HepG2 (cell line): Measurements from ENCODE around the gene BUD23. TPM values are rescaled to one million over a fixed set of nuclear protein-coding genes. Genes with fewer than 3 reads are reported as not detected.

Source experiments
- CTCF ChIP-seq: sonication (generic); formaldehyde crosslinking; IDR thresholded peaks from 2 replicates; pipeline ENCODE4 v1.5.0; 2020; ENCODE audit warnings: mild to moderate bottlenecking, missing genetic modification reagents, moderate library complexity
- FOXA3 ChIP-seq: IDR thresholded peaks from 2 replicates; pipeline ENCODE4 v1.6.1; 2016; ENCODE audit warnings: missing genetic modification reagents, missing compliant biosample characterization
- HNF1A ChIP-seq, 2 experiments: sonication (generic) in 1 of 2; formaldehyde crosslinking in 1 of 2; IDR thresholded peaks; 2 replicates each; pipeline versions ENCODE4 v1.4.0 to v1.6.1; 2016 to 2020; ENCODE audit warnings: borderline replicate concordance in 1 of 2, low read depth in 1 of 2, mild to moderate bottlenecking in 1 of 2, missing genetic modification reagents in 1 of 2
- HNF1B ChIP-seq: sonication (generic); formaldehyde crosslinking; IDR thresholded peaks from 2 replicates; pipeline ENCODE4 v1.5.1; 2020; ENCODE audit warnings: mild to moderate bottlenecking, moderate library complexity, missing genetic modification reagents
- HNRNPL ChIP-seq: fragments of 200-400 bp; formaldehyde crosslinking; IDR thresholded peaks from 2 replicates; pipeline ENCODE4 v1.6.1; 2017; ENCODE audit warnings: mild to moderate bottlenecking, low read depth, low read length
- MTF2 ChIP-seq: sonication (generic); formaldehyde crosslinking; IDR thresholded peaks from 2 replicates; pipeline ENCODE4 v1.5.0; 2020; ENCODE audit warnings: missing genetic modification reagents, borderline replicate concordance
- PAWR ChIP-seq: sonication (generic); formaldehyde crosslinking; IDR thresholded peaks from 2 replicates; pipeline ENCODE4 v1.4.0; 2020; ENCODE audit warnings: missing genetic modification reagents, mild to moderate bottlenecking, borderline replicate concordance
- POLR2A ChIP-seq, 2 experiments: IDR thresholded peaks; 2 replicates each; pipeline ENCODE4 v1.6.1; 2011; ENCODE audit warnings: low read depth in 2 of 2, low read length in 2 of 2, mild to moderate bottlenecking in 1 of 2, moderate library complexity in 1 of 2; ENCODE audit not compliant: insufficient read depth in 1 of 2
- ZFP37 ChIP-seq: sonication (generic); formaldehyde crosslinking; IDR thresholded peaks from 2 replicates; pipeline ENCODE4 v1.4.0; 2020; ENCODE audit warnings: missing genetic modification reagents, borderline replicate concordance
- ZFP90 ChIP-seq: sonication (generic); formaldehyde crosslinking; IDR thresholded peaks from 2 replicates; pipeline ENCODE4 v1.8.0; 2022; ENCODE audit warnings: missing genetic modification reagents, mild to moderate bottlenecking, inconsistent platforms, borderline replicate concordance
- ZNF367 ChIP-seq: sonication (generic); formaldehyde crosslinking; IDR thresholded peaks from 2 replicates; pipeline ENCODE4 v1.4.0; 2020; ENCODE audit warnings: missing genetic modification reagents, borderline replicate concordance
- ZNF446 ChIP-seq: sonication (generic); formaldehyde crosslinking; IDR thresholded peaks from 2 replicates; pipeline ENCODE4 v1.5.0; 2020; ENCODE audit warnings: mild to moderate bottlenecking, missing genetic modification reagents
- ZNF569 ChIP-seq: sonication (generic); formaldehyde crosslinking; IDR thresholded peaks from 2 replicates; pipeline ENCODE4 v1.5.0; 2020; ENCODE audit warnings: mild to moderate bottlenecking, missing genetic modification reagents, moderate library complexity, borderline replicate concordance
- ZNF577 ChIP-seq: sonication (generic); formaldehyde crosslinking; IDR thresholded peaks from 2 replicates; pipeline ENCODE4 v1.4.0; 2020; ENCODE audit warnings: mild to moderate bottlenecking, low read depth, missing genetic modification reagents, borderline replicate concordance
- ZNF672 ChIP-seq: sonication (generic); formaldehyde crosslinking; IDR thresholded peaks from 2 replicates; pipeline ENCODE4 v1.8.1; 2022; ENCODE audit warnings: missing genetic modification reagents
- ZSCAN21 ChIP-seq: sonication (generic); formaldehyde crosslinking; IDR thresholded peaks from 2 replicates; pipeline ENCODE4 v1.8.0; 2022; ENCODE audit warnings: mild to moderate bottlenecking, missing genetic modification reagents, moderate library complexity, borderline replicate concordance
- polyA plus RNA-seq, 8 experiments: library from polyadenylated mRNA; depleted of rRNA in 3 of 8; stranded (reverse) in 7 of 8; unstranded in 1 of 8; fragments of >200 nt; fragmentation: Illumina TruSeq in 4 of 8; extraction: Trizol in 4 of 8; gene quantifications; 2 replicates each; pipeline versions ENCODE4 v1.2.1 to v1.2.3, GENCODE V29; 2011 to 2016; ENCODE audit warnings: low read depth in 4 of 8, missing spikeins in 1 of 8, mixed read lengths in 1 of 8; ENCODE audit not compliant: insufficient read depth in 1 of 8
- total RNA-seq, 5 experiments: library from RNA; depleted of rRNA; stranded (reverse); fragments of >200 nt; fragmentation: Illumina TruSeq; extraction: Trizol; gene quantifications; 2 replicates each; pipeline ENCODE4 v1.2.3, GENCODE V29; 2016; ENCODE audit warnings: low read depth in 1 of 5

Gene BUD23
- total and polyA plus RNA-seq, 2 of the 13 experiments (the other 11 are each of a cell fraction or from before 2014, with no cell fraction given), result 47.5 to 54.5 TPM

GRCh38 chr7:73738220-73738611 is 54.8 kb downstream of the BUD23 start (continued):
- TF ChIP-seq HNF1A (IDR thresholded peaks at IDR 0.05; ENCODE audit: low read depth) (no peak), HNF1A (CRISPR knock-in tag; IDR thresholded peaks at IDR 0.05; ENCODE audit: borderline replicate concordance) (no peak), HNRNPL (no peak), ZNF569 (CRISPR knock-in tag) (no peak), PAWR (CRISPR knock-in tag) (0 out of 2 replicates have a peak, but pooled peaks have one; percentile 2), CTCF (CRISPR knock-in tag) (no peak), POLR2A (IDR thresholded peaks at IDR 0.05; ENCODE audit: insufficient read depth in 1 of 2, low read depth in 2 of 2, low read length in 2 of 2) (no peak), FOXA3 (0 out of 2 replicates have a peak, but pooled peaks have one; percentile 2), ZNF446 (CRISPR knock-in tag) (0 out of 2 replicates have a peak, but pooled peaks have one; percentile 31), ZNF367 (CRISPR knock-in tag) (0 out of 2 replicates have a peak, but pooled peaks have one; percentile 6), ZFP37 (CRISPR knock-in tag) (0 out of 2 replicates have a peak, but pooled peaks have one; percentile 7), ZSCAN21 (CRISPR knock-in tag) (0 out of 2 replicates have a peak, but pooled peaks have one; percentile 1), HNF1B (CRISPR knock-in tag) (0 out of 2 replicates have a peak, but pooled peaks have one; percentile 18), ZFP90 (CRISPR knock-in tag) (no peak), ZNF577 (CRISPR knock-in tag) (no peak), ZNF672 (CRISPR knock-in tag) (no peak), MTF2 (CRISPR knock-in tag) (0 out of 2 replicates have a peak, but pooled peaks have one; percentile 2)
- TF ChIP-seq, all 625 proteins: peak for 13
